Activated CD8-positive, alpha-beta memory T cell treated with anti-CD3 and anti-CD28 coated beads for 1 hour (primary cell): Measurements from ENCODE around the gene XRCC6.
"Not testable (repeated sequence)": the region's sequence is repeated elsewhere in the genome, so short reads cannot be mapped to it uniquely, and the experiment has no call there.

ENCODE experiments used
- DNase-seq, 2 donors: peaks; one replicate each; pipeline ENCODE4 v3.0.0-alpha.2; 2020; ENCODE audit warnings: low read depth in 1 of 2; ENCODE audit errors: extremely low read depth in 1 of 2

XRCC6 gene

DNA sequence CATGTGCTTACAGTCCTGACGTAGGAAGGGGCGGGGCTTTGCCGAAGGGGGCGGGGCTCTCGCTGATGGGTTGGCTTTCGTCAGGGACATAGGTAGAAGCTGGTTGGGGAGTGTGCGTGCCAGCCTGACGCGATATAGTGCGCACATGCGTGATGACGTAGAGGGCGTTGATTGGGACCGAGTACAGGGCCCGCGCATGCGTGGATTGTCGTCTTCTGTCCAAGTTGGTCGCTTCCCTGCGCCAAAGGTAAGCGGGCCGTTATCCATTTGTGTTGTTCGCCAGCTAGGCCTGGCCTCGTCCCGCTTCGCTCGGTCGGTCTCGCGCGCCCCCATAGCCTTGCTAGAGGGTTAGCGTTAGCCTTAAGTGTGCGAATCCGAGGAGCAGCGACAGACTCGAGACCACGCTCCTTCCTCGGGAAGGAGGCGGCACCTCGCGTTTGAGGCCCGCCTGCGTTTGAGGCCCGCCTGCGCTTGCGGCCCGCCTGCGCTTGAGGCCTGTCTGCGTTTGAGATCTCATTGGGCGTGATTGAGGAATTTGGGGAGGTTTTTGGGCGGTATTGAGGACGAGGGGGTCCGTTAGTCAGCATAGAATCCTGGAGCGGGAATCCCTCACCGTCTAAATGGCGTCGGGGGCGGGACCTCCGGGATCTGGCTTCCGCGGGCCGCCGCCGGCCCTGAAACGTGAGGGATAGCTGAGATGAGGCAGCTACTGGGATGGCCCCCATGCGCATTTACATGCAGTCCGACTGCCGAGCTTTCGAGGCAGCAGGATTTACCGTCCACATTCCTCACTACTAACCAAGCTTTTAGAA lies at the start of gene XRCC6:
Gene XRCC6, plus strand, starts transcription at position 197 of the 812 bp plus-strand sequence. CDS start 710 bp downstream, outside the sequence.
- DNase-seq: peak; percentile 99

DNA sequence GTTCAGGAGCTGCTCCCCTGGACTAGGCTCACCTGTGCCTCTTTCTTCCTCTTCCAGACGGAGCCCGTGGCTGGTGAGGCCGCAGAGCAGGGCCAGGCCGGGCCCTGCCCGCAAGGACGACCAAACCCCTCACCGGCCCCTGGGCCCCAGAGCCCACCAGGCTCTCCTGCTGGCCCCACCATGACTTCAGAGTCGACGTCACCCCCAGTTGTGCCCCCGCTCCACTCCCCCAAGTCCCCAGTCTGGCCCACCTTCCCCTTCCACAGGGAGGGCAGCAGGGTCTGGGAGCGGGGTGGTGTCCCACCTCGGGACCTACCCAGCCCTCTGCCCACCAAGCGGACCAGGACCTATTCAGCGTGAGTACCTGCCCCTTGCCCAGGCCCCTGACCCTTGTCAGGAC lies 49.3 kb upstream of the XRCC6 start:
- DNase-seq: no peak

DNA sequence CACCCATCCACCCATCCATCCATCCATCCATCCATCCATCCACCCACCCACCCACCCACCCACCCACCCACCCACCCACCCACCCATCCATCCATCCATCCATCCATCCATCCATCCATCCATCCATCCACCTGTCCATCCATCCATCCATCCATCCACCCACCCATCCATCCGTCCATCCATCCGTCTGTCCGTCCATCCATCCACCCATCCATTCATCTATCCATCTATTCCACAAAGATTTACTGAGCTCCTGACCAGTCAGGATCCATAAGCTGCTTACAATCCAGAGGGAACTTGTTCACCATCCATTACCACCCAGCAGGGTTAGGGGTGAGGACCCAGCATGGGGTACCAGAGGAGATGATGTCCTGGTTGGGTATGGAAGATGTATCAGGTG lies 48.8 kb upstream of the XRCC6 start:
- DNase-seq: not testable (repeated sequence)

DNA sequence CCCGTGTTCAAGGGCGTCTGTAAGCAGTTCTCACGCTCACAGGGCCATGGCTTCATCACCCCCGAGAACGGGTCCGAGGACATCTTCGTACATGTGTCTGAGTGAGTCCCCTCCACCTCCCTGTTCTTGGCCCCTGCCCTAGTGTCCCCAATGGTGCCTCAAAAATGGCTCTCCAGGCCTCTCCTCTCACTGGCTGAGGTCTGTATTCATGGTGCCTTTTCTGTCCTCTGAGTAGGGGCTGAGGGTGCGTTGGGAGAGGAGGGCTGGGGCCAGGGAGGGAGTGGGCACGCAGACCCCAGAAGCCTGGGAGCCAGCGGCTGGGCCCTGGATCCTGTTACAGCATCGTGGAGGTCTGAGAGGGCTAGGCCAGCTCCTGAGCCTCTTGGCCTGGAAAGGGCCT lies 47.4 kb upstream of the XRCC6 start:
- DNase-seq: no peak

DNA sequence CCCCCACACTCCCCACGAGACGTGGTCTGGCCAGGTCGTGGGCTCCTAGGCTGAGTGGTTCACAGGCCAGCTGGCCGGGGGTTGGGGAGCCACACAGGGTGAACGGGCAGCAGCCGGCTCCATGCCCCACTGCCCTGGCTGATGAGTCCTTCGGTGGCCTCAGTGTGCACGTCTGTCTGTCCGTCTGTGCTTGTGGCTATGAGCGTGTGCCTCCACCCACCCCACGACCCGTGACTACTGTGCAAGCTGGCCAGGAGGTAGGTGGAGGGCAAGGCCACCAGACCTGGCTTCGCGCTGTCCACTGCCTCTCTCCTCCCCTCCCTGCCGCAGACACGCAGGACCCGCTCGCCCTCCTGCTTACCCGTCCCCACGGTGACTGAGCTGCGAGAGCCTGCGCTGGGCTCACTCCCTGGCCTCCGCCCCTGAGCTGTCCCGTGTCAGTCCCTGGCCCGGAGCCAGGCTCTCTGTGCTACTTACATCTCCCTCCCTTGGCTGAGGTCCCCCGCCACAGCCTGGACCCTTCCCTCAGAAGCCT lies 46.2 kb upstream of the XRCC6 start:
- DNase-seq: no peak

DNA sequence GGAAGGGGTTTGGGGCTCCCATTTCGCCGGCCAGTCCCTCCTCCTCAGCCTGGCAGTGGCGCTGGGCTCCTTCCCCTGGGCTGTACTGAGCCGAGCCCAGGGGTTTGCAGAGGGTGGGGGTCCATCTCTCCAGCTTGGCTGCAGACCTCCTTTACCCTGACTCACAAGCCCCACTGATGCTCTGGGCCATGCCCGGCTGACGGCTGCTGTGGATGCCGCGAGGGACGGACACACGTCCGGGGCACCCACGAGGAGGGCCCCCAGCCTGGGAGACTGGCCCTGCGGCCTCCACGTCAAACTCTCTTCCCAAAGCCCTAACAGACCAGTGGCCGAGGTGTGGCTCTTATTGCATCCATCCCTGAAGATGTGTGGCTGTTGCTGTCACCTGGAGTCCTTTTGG lies 45.6 kb upstream of the XRCC6 start:
- DNase-seq: no peak

DNA sequence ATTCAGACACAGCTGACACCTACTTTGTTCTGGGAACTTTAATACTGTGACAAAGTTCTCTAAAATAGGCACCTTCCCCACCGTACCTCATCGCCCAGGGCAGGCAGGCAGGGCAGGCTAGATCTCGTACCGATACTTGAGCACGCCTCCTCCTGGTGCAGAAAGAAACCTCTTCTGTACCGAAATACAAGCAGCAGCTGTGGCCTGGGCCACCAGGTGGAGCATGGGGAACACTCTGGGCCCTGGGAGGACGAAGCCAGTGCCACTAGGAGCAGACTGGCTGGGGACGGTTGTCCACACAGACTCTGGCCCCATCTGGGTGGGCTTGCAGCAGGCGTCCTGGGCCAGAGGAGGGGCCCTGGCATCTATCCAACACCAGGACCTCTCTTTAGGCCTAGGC lies 44.2 kb upstream of the XRCC6 start:
- peak in 1 of 2 donors; percentile 13 for DNase-seq

DNA sequence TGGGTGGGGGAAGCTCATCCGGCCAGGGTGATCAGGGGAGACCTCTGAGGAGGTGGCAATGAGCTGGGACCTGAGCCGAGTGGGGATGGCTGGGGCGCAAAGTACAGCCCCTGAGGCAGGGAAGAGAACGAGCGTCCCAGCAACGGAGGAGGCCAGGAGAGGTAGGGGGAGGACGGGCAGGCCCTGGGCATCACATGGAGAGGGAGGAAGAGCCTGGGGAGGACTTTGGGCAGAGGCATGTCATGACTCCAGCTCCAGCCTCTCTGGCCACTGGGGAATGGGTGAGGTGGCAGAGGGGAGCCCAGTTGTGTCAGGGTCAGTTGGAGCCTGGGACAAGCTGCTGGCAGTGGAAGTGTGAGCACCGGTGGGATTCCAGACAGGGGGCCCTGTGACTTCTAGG lies 43.0 kb upstream of the XRCC6 start:
- DNase-seq: no peak

DNA sequence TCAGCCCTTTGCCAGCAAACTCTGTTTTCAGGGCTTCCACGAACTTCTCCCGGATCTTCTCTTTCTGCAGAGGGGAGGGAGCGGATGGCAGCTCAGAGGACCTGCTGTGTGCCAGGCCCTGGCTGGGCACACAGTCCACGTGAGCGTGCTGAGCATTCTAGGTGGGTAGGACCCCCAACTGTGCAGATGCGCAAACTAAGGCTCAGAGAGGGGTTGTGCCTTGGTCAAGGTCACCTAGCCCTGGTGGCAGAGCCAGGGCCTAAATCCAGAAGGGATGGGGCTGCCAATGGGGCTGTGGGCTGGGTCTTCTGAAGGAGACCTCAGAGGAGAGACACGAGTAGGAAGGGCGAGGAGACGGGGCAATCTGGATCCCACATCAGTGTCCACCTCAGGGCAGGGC lies 42.3 kb upstream of the XRCC6 start:
- no peak for DNase-seq

DNA sequence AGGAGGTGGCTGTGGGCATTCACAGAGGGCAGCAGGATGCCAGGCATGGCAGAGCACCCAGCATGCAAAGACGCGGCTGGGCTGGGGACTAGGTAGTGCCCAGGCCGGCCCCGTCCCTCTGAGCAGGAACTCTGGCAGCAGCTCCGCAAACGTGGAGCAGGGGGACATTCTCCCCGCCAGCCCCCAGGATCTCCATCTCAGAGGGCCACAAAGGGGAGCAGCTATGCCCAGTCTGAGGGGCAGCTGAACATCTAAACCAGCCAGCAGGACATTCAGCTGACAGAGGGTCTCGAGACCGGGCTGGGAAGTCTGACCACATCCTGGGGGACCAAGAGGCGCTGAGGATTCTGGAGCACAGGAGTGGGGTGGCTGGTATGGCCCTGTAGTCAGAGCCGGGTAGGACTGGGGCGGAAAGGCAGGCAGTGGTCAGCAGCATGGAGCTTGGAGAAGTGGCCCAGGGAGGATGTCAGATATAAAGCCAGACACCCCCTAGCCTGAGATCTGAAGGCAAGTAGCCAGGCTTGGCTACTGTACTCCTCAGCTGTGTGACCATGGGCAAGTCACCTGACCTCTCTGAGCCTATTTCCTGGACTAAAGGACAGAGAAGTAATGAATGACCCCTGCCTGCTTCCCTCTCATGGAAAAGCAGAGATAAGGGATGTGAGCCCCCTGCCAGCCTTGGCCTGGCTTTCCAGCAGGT lies 41.6 kb upstream of the XRCC6 start:
- no peak for DNase-seq

DNA sequence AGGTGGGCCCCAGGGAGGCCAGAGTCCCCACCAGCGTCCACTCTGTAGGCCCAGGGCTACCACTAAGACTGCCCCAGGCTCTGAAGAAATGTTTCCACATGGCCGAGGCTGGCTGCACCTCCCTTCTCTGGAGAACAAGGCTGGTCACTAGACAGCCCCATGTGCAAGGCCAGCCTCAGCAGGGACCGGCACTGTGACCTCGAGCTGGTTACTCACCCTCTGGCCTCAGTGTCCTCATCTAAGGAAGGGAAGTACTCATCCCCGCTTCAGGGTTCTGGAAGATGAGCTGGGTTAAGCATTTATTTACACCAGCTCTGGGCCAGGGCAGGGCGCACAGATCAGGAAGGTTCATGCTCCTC lies 41.1 kb upstream of the XRCC6 start:
- DNase-seq: no peak

DNA sequence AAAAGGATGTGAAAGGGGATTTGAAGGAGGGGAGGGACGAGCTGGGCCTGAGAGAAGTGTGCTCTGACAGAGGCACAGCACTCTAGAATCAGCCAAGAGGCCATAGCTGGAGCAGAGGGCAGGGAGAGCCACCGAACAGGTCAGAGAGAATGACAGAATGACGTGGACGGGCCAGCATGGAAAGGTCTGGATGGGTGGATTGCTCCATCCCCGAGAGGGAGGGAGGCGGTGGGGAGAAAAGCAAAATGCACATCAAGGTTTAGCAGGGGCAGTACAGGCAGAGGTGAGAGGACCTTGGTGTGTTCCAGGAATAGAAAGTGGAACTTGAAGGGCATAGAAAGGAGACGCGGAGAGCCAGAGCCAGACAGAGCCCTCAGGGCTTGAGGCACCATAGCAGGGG lies 38.4 kb upstream of the XRCC6 start:
- DNase-seq: no peak

DNA sequence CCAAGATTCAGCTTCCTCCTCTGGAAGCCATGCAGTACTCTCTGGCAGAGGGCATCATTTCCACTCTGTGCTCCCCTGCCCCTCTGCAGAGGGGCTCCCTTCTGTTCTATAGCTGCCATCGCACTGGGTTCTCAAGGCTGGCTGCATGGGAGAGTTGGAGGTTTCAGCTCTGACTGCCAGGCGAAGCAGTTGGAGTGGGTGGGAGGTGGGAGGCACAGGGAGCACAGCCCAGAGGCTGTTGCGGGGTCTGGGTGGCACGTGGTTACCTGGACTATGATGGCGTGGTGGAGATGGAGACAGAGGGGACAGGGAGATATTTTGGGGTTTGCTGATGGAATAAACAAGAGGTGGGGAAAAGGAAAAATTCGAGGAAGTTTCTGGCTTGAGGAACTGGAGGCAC lies 36.2 kb upstream of the XRCC6 start:
- no peak for DNase-seq

DNA sequence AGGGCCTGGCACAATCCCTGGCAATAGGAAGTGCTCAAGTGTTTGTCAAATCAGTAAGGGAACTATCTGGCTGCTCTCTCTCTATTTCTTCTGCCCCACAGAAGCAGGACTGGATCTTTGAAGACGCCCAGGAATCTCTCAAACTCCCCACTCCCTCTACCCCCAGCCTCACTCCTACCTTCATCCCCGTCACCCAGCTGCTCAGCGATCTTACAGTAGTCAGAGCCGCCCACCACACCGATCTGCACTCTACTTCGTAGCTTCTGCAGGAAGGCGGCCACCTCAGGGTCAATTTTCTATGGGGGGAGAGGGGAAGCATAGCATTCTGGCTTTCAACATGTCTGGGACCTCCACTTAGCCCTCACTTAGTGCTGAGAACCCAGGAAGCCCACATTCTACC lies 35.2 kb upstream of the XRCC6 start:
- DNase-seq: no peak

DNA sequence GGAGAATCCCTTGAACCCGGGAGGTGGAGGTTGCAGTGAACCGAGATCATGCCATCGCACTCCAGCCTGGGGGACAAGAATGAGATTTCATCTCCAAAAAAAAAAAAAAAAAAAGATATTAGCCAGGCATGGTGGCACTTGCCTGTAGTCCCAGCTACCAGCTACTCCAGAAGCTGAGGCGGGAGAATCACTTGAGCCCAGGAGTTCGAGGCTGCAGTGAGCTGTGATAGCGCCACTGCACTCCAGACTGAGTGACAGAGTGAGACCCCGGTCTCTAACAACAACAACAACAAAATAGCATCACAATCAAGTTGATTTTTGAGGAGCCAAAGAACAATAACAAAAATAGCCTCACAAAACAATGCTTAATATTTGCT lies 33.8 kb upstream of the XRCC6 start:
- no peak for DNase-seq

DNA sequence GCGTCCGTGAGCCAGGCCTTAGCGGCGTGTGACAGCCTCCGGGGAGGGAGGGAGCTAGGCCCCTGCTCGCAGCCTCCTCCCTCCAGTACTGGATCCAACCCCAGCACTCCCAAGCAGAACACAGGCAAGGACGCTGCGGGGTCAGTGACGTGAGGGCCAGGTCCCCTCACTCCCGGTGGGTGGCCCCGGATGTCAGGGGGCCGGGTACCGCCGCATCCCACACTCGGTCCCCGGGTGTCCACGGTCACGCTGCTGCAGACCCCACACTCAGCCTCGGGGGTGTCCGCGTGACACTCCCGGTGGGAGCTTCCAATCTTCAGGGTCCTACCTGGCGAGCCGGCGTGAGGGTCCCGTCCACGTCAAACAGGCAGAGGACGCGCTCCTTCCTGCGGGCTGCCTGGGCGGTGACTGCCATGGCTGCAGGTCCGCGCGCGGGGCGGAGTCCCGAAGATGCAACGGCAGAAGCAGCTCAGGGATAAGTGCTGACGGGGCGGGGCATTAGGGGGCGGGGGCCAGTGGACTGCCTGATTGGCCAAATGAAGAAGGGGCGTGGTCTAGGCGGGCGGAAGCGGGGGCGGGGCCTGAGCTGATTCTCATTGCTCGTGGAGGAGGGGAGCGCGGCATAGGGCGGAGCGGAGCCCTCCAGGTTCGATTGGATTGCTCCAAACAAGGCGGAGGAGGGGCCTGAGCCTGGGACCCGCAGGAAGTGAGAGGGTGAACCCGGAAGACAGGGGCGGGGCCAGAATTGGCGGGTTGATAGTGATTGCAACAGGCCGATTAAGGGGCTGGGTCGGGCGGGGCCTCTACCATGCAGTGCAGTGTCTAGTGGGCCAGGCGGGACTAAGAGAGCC lies 31.5 kb upstream of the XRCC6 start, which contains the start of gene PMM1:
Gene PMM1, minus strand, starts transcription at position 450 of the 851 bp plus-strand sequence. Its CDS starts 35 bp downstream, at position 415.
- DNase-seq: peak; percentile 100

DNA sequence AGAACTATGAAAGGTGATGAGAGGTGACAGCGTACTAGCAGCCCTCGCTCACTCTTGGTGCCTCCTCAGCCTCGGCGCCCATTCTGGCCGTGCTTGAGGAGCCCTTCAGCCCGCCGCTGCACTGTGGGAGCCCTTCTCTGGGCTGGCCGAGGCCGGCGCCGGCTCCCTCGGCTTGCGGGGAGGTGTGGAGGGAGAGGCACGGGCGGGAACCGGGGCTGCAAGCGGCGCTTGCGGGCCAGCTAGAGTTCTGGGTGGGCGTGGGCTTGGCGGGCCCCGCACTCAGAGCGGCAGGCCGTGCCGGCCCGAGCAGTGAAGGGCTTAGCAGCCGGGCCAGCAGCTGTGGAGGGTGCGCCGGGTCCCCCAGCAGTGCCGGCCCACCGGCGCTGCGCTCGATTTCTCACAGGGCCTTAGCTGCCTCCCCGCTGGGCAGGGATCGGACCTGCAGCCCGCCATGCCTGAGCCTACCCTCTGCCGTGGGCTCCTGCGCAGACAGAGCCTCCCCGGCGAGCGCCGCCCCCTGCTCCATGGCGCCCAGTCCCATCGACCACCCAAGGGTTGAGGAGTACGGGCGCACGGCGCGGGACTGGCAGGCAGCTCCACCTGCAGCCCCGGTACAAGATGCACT lies 27.6 kb upstream of the XRCC6 start:
- not testable (repeated sequence) for DNase-seq

DNA sequence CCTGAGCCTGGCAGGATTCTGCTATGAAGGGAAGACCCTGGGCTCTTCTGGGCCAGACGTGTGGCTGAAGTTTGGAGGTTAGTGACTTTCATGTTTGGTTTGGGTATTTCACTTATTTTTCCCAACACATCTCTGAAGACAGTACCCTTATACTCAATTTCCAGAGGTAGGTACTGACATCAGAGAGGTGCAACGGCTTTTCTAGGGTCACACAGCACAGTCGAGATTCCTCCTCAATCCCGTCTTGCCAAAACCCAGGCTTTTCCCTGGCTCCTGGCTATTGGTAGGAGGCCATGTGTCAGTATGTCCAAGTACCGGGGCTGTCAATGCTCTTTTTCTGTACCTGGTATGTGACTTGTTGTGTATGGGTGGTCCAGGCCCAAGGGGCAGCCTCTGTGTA lies 25.4 kb upstream of the XRCC6 start:
- DNase-seq: no peak

DNA sequence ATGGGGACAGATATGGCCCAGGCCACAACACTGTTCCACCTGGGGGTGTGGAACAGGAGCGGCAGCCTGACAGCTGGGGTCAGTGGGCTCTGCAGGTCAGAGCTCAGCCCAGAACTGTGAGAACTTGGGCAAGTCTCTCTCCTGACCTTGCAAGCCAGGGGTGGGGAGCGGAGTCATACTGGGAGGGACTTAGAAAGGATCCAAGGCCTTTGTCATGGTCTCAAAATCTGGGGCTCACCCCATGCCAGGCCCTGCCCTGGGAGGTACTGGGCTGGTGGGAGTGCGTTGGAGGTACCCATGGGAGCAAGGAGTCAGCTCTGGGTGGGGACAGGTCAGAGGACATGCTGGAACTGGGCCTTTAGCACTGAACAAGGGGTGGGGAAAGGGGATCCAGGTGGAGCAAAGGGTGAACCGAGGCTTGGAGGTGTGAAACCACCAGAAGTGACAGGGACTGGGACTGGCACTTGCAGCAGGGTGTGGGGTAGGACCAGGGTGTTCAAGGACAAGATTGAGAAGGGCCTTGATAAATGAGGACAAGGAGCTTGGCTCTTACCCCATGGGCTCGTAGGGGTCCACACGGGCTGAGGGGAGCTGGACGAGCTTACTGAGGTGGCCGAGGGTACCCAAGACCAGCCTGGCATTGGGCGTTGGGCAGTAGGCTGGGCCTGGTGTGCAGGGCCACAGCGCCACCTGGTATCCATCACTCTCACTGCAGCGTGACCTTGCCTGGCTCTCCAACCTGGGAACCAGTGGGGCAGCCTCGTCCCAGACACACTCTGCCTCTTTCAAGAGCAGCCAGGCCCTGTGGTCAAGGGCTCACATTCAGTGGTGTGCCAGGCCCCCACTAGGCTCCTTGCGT lies 24.1 kb upstream of the XRCC6 start:
- no peak for DNase-seq

DNA sequence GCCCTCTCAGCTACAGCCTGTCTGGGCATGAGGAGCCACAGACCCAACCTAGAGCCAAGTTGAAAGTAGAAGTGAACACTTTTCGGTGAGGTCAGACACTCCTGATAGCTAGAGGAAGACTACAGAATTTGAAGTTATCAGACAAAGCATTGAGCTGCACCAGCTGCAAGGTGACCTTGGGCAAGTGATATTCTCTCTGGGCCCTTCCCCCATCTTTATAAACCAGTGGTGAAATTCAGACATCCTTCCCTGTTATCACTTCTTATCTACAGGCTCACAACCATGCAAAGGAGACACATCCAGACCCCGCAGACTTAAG lies 23.5 kb upstream of the XRCC6 start:
- DNase-seq: no peak
